NB4 (cell line): Measurements from ENCODE around the gene GREB1L.

ENCODE experiments used
- CTCF ChIP-seq: IDR thresholded peaks from one replicate; pipeline ENCODE4 v1.5.1; 2012; ENCODE audit warnings: low read depth, low read length
- MAX ChIP-seq: IDR thresholded peaks from 2 replicates; pipeline ENCODE4 v1.6.1; 2011; ENCODE audit warnings: low read depth, low read length
- MYC ChIP-seq: IDR thresholded peaks from 2 replicates; pipeline ENCODE4 v1.6.1; 2011; ENCODE audit warnings: low read depth, low read length
- POLR2A ChIP-seq: IDR thresholded peaks from 2 replicates; pipeline ENCODE4 v1.6.1; 2011; ENCODE audit warnings: mild to moderate bottlenecking; ENCODE audit not compliant: insufficient read length; ENCODE audit errors: extremely low read depth

GRCh38 chr18:21242141-21242779 lies at the start of gene GREB1L:
- TF ChIP-seq CTCF, result no peak
- no peak for TF ChIP-seq POLR2A
- no peak for TF ChIP-seq MAX
- TF ChIP-seq MYC, result no peak
